ENCODE results near the gene PLA2G4B. TPM values are rescaled to one million over a fixed set of nuclear protein-coding genes. Genes with fewer than 3 reads are reported as not detected.

The PLA2G4B gene
- total and polyA plus RNA-seq, 10 of the 15 experiments (the other 5 are each of a cell fraction or from before 2014, with no cell fraction given), result 0.22 to 6.6 (median 2.9) TPM

GRCh38 chr15:41856262-41856661 lies 17.6 kb downstream of the PLA2G4B start (continued):
- TF ChIP-seq ZNF687 (IDR thresholded peaks at IDR 0.05), result no peak
- TF ChIP-seq KDM1A (IDR thresholded peaks at IDR 0.05; ENCODE audit: borderline replicate concordance), result no peak
- TF ChIP-seq YY1 (IDR thresholded peaks at IDR 0.05; ENCODE audit: low read depth, low read length), result no peak
- TF ChIP-seq STAT3 (IDR thresholded peaks at IDR 0.05; ENCODE audit: low read depth, low read length), result no peak

- 60% methylated on average over 12 of the region's 12 CpGs for WGBS (ENCODE audit: insufficient coverage, insufficient replicate concordance, low lambda C conversion rate, missing lambda C conversion rate)
- Histone ChIP-seq H3K9ac (ENCODE audit: control insufficient read depth, insufficient read depth, low read length) (no peak overlapping the region), H3K27ac (ENCODE audit: control insufficient read depth, insufficient read depth) (no peak overlapping the region), H3K4me3 (no peak overlapping the region), H4K20me1 (ENCODE audit: control insufficient read depth, insufficient read depth) (no peaks in the 10 kb centered on the region), H3K9me3 (replicated peaks; ENCODE audit: control insufficient read depth, insufficient read depth, low read length) (no peaks in the 10 kb centered on the region), H3K4me2 (ENCODE audit: control insufficient read depth, insufficient read depth) (no peak overlapping the region), H3K27me3 (replicated peaks in 1 of 2; ENCODE audit: control insufficient read depth in 2 of 2, insufficient read depth in 2 of 2, low read length in 1 of 2) (no peaks in the 10 kb centered on the region; a peak in 1 of 4 replicates), H2AFZ (ENCODE audit: control insufficient read depth, low read depth, low read length) (no peak overlapping the region), H3K79me2 (ENCODE audit: control insufficient read depth, insufficient read depth, low read length) (no peaks in the 10 kb centered on the region), H3K36me3 (ENCODE audit: control insufficient read depth in 2 of 2, insufficient read depth in 2 of 2, low read length in 1 of 2) (no peaks in the 10 kb centered on the region), H3K4me1 (ENCODE audit: control insufficient read depth, insufficient read depth, low read length) (no peaks in the 10 kb centered on the region)
- ChIA-PET RAD21 (ENCODE audit: unreplicated experiment) (no interaction called here), CTCF (no interaction called here), SMC1A (ENCODE audit: uncharacterized antibody, unreplicated experiment) (no interaction called here), POLR2A (interaction anchor here (1.4 kb wide), 1 partner anchor 10 kb away, joined by 4 read pairs; no protein-coding TSS in a partner anchor)
- in situ Hi-C loops (cut with MboI) (no loop called here), intact Hi-C loops (cut with micrococcal nuclease; ENCODE audit: unreplicated experiment) (no loop called here)
- FAIRE-seq (no peak), ATAC-seq (no peak), DNase-seq (ENCODE audit: low read depth, low spot score) (no peak)
- no TSS peak for BruUV-seq (replicated peaks)
- TF ChIP-seq RCOR1 (conservative IDR thresholded peaks at IDR 0.05; ENCODE audit: low read depth, low read length) (no peak), SKIL (IDR thresholded peaks at IDR 0.05; ENCODE audit: low read depth, poor library complexity, severe bottlenecking) (no peak), CBX3 (IDR thresholded peaks at IDR 0.05; ENCODE audit: borderline replicate concordance, low read depth) (no peak), POU2F2 (IDR thresholded peaks at IDR 0.05; ENCODE audit: borderline replicate concordance, low read depth, low read length) (no peak), ATF3 (IDR thresholded peaks at IDR 0.05; ENCODE audit: borderline replicate concordance, extremely low read depth, low read depth, low read length) (no peak), E2F4 (IDR thresholded peaks at IDR 0.05; ENCODE audit: low read depth, low read length) (no peak), IKZF1 (conservative IDR thresholded peaks at IDR 0.05) (no peak), PAX8 (IDR thresholded peaks at IDR 0.05) (no peak), SPI1 (IDR thresholded peaks at IDR 0.05; ENCODE audit: borderline replicate concordance, insufficient read depth, low read depth, low read length) (no peak), MYC (IDR thresholded peaks at IDR 0.05; ENCODE audit: insufficient read depth, insufficient read length, insufficient replicate concordance, low read length, severe bottlenecking) (no peak), ZBED1 (IDR thresholded peaks at IDR 0.05; ENCODE audit: borderline replicate concordance) (no peak), BHLHE40 (IDR thresholded peaks at IDR 0.05; ENCODE audit: borderline replicate concordance in 1 of 2, low read depth in 2 of 2, low read length in 1 of 2) (no peak), HCFC1 (IDR thresholded peaks at IDR 0.05; ENCODE audit: low read length) (no peak)
Observed at GRCh38 chr15:41856716-41857115, 18.1 kb downstream of the PLA2G4B start.

All from GM12878 (cell line).